Endometrium (tissue), 2 donors: Measurements from ENCODE around the gene TKT.
A peak's percentile ranks its signal among the peaks of the same experiment; 100 is the strongest.
"Not testable (repeated sequence)": the region's sequence is repeated elsewhere in the genome, so short reads cannot be mapped to it uniquely, and the experiment has no call there.

ENCODE experiments used
- FAIRE-seq: peaks from 2 replicates; lab custom pipeline; 2012; peaks lifted over from hg19 to GRCh38; lab: Jason Lieb, UNC
- donor health status: control.
- donor health status: control.

The TKT gene, protein sequence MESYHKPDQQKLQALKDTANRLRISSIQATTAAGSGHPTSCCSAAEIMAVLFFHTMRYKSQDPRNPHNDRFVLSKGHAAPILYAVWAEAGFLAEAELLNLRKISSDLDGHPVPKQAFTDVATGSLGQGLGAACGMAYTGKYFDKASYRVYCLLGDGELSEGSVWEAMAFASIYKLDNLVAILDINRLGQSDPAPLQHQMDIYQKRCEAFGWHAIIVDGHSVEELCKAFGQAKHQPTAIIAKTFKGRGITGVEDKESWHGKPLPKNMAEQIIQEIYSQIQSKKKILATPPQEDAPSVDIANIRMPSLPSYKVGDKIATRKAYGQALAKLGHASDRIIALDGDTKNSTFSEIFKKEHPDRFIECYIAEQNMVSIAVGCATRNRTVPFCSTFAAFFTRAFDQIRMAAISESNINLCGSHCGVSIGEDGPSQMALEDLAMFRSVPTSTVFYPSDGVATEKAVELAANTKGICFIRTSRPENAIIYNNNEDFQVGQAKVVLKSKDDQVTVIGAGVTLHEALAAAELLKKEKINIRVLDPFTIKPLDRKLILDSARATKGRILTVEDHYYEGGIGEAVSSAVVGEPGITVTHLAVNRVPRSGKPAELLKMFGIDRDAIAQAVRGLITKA

DNA sequence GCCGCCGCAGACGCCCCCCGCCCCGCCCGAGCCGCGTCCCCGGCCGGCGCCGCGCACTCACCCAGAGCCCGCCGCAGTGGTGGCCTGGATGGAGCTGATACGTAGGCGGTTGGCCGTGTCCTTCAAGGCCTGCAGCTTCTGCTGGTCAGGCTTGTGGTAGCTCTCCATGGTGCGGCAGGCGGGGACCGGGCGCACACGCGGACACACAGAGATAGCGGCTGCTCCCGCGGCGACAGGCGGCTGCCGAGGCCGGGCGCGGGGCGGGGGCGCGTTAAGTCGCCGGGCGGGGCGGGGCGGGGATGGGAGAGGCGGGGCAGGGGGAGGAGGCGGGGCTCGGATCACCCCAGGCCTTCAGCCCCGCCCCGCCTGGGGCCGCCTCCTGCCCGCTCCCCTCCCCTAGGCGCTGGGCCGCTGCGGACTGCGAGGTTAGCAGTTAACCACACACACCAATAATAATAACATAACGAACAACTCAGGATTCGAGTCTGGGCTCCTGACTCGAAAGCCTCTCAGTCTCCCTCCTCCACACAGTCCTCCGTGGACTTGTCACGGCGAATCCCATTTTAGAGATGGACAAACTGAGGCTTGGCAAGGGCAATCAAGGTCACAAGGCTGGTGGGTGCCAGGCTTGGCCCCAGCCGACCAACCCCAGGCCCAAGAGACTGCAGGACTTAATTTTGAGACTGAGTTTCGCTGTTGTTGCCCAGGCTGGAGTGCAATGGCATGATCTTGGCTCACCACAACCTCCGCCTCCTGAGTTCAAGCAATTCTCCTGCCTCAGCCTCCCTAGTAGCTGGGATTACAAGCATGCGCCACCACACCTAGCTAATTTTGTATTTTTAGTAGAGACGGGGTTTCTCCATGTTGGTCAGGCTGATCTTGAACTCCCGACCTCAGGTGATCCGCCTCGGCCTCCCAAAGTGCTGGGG, at the start of gene TKT:
Gene TKT (minus strand): TSS at position 248 of the 929 bp plus-strand sequence. CDS start 80 bp downstream, at position 168.
- no peak for FAIRE-seq

DNA sequence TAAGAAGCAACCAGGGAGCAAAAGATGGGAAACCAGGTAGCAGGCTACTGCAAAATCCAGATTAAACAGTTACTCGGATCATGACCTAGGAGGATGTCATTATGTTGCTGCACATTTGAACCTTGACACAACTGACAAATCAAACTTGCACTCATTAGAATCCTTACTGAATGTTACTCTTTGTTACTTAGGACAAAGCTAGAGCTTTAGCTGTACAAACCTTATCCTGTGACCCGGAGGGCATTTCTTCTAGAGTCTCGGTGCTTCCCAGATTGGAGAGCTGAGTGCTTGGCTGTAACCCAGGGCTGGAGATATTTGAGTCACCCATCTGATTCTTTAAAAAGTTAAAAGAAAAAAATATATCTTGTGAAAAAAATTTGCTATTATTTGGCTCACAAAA, 48.1 kb upstream of the TKT start:
- no peak for FAIRE-seq

DNA sequence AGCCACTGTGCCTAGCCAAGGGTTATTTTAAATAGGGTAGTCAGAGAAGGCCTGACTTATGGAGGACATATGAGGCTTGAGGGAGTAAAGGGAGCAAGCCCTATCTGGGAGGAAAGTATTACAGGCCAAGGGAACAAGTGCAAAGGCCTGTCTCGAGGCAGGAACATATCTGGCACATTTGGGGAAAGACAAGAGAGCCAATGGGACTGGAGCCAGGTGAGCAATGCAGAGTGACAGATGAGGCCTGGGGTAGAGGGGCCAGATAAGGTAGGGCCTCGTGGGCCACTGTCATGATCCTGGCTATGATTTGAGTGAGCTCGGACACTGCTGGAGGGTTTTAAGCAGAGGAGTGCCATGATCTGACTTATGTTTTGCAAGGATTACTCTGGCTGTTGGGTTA, 47.7 kb upstream of the TKT start:
- no peak for FAIRE-seq

- no peak for FAIRE-seq
Observed at GRCh38 chr3:53300826-53301225, 45.0 kb upstream of the TKT start.

GRCh38 chr3:53299611-53300023, 43.8 kb upstream of the TKT start:
- peak; percentile 97 for FAIRE-seq

DNA sequence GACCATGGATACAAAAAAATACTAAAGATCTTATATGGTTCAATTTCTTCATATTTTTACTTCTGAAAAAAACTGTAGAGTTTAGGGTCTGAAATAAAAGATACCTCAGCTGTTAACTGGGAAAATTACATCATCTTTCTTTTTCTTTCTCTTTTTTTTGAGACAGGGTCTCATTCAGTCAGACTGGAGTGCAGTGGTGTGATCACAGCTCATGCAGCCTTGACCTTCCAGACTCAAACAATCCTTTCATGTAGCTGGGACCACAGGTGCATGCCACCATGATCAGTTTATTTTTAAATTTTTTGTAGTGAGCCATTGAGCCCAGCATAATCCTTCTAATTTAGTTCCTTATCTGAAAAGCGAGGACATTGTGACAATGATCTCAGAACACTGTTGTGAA, 39.6 kb upstream of the TKT start:
- no peak for FAIRE-seq

DNA sequence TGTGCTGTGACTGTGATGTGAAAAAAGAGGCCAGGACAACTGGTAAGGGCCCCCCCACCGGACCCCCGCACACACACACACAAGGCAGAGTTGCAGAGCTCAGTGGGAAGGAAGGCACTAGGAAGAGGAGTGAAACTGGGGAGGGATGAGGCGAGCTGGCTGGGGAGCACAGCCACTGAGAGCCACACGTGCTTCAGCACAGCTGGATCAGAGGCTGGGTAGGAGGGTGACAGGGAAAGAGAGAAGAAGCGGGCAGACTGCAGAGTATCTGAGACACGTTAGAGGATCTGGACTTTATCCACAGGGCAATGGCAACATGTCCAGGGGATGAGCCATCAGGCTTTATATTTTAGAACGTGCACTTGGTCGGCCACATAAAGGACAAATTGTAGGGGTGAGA, 38.0 kb upstream of the TKT start:
- FAIRE-seq: no peak

DNA sequence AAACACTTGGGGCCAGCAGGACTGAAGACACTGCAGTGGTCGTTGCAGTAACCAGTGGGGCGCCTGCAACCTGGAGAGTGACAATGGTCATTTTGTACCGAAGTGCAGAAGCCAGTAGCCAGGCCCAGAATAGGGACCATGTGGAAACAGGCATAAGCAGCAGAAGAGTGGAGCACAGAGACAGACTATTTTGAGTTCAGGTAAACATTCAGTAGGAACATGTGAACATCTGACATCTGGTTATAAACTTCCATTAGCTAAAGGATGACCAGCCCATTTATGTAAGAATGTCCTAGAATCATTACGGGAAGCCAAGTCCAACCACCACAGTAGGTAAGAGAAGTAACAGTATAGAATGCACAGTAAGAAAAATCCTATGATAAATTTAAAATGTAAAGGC, 32.4 kb upstream of the TKT start:
- FAIRE-seq: no peak

- no peak for FAIRE-seq
Observed at GRCh38 chr3:53287131-53287629, 31.4 kb upstream of the TKT start.

- FAIRE-seq: no peak
Observed at GRCh38 chr3:53286727-53287126, 30.9 kb upstream of the TKT start.

GRCh38 chr3:53282581-53282980, 26.8 kb upstream of the TKT start:
- FAIRE-seq: no peak

DNA sequence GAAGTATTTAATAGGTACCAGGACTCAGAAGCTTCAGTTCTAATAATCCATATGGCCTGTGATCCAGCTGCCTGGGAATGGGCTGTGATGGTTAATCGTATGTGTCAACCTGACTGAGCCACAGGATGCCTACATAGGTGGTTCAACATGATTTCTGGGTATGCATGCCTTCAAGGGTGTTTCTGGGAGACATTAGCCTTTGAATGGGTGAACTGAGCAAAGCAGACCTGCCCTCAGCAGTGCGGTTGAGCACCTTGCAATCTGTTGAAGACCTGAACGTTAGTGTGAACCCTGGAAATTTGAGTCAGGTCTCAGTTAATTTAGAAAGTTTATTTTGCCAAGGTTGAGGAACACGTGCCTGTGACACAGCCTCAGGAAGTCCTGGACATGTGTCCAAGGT, 22.8 kb upstream of the TKT start:
- FAIRE-seq: no peak

GRCh38 chr3:53274938-53275605, 19.2 kb upstream of the TKT start:
- FAIRE-seq: no peak

GRCh38 chr3:53273146-53273670, 17.4 kb upstream of the TKT start:
- no peak for FAIRE-seq

DNA sequence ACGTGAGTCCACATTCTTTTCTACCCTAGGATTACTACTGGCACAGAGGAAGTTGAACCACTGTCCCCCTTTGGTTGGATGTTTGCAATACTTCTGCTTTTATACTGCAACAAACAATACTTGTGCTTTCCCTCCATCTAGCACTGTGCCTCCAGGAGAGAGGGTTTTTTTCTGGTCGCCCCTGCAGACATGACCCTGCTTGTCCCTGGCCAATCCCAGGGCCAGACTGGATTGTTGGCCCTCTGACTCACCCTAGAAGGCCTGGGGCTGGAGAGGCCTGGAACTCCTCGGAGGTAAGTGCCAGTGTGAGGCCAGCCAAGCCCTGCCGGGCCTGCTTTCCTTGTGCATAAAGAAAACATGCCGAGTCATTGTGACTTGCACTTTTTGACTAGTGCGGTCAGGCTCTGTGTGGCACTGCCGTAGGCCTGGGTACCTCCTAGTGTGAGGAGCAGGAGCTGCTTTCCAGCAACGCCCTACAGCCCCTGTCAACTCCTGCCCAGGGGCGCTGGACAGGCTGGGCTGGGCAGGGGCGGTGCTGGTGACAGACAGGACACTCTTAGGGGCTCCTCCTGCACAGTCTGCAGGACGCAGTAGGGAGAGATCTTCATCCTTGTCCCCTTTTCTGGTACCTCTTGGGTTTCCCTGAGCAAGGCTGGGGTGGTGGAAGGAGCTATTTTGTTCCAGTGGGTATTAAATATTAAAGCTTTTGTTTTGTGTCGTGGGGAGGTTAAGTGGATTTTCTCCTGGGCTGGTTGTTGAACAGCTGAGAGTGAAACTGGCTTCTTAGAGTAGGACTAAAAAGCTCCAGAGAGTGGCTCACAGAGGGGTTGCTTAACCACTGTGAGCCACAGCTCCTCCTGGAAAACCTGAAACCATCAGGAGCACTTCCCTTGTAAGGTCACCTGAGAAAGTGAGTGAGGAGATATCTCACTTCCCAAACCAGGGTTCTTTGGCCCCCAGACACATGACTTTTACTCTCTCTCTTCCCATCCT, 14.4 kb upstream of the TKT start:
- no peak for FAIRE-seq

- not testable (repeated sequence) for FAIRE-seq
Observed at GRCh38 chr3:53269193-53269592, 13.4 kb upstream of the TKT start.

DNA sequence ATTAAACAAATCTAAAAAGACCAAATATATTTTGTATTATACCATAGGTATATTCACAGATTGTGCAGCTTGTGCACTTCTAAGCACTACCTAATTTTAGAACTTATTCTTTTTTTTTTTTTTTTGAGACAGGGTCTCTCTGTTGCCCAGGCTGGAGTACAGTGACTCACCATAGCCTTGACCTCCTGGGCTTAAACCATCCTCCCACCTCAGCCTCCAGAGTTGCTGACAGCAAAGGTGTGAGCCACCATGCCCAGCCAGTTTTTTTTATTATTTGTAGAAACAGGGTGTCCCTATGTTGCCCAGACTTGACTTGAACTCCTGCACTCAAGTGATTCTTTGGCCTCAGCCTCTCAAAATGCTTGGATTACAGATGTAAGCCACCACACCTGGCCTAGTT, 11.9 kb upstream of the TKT start:
- FAIRE-seq: no peak

GRCh38 chr3:53264718-53265117, 8.9 kb upstream of the TKT start:
- FAIRE-seq: no peak

DNA sequence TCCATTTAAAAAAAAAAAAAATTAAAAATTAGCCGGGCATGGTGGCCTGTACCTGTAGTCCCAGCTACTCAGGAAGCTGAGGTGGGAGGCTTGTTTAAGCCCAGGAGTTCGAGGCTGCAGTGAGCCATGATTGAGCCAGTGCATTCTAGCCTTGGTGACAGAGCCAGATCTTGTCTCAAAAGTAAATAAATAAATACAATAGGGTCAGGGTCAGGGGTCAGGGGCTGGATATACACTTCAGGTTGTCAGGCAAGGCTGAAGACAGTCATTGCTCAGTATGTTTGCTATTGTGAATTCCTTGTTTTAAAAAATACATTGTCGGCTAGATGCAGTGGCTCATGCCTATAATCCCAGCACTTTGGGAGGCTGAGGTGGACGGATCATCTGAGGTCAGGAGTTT, 8.1 kb upstream of the TKT start:
- FAIRE-seq: no peak

DNA sequence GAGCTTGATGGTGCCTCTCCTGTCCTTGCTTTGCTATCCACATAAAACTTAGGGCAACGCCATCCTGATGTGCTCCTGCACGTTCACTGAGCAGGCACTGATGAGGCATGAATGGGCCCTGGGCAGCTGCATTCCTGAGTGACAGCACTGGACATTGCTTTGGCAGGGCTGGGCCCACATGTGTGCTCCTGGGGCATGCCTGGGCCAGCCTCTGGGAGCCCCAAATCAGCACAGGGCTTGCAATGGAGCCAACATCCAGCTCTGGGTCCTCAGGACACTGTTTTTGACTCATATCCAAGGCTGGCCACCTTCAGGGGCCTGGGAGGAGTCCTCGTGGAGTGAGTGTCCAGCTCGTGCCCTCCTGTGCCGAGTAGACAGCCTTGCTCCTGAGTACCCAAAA, 5.9 kb upstream of the TKT start:
- FAIRE-seq: no peak
